HepG2 (cell line): ENCODE results near the gene SPTBN2. TPM values are rescaled to one million over a fixed set of nuclear protein-coding genes. Genes with fewer than 3 reads are reported as not detected.

Source experiments
- ATAC-seq: fragments of 200-7000 bp; cut with Tn5 transposase; 3 replicates; pipeline ENCODE4 v1.9.1; 2020; ENCODE audit warnings: mild to moderate bottlenecking, moderate library complexity
- BruUV-seq: library from RNA; stranded (reverse); fragments of 400-500 nt; replicated peaks from 2 replicates; lab custom pipeline; 2021; lab: Mats Ljungman, UMichigan
- CTCF ChIA-PET: fragments of 300-600 bp; formaldehyde crosslinking; extraction: SDS; loops from one replicate; lab custom pipeline; 2021; ENCODE audit warnings: low total read pairs, inconsistent platforms, low intra/inter-chr PET ratio; lab: Yijun Ruan, JAX
- POLR2A ChIA-PET: fragments of 350-600 bp; sonication (Branson Sonifier 250); formaldehyde crosslinking; loops from one replicate; lab custom pipeline; 2020; ENCODE audit warnings: antibody characterized with exemption, inconsistent platforms; lab: Yijun Ruan, JAX
- DNase-seq: peaks from one replicate; pipeline ENCODE4 v3.0.0-alpha.2; 2015; ENCODE audit warnings: low spot score
- FAIRE-seq: peaks from 3 replicates; lab custom pipeline; 2011; peaks lifted over from hg19 to GRCh38; lab: Jason Lieb, UNC
- H2AFZ ChIP-seq: one replicate; pipeline ENCODE4 v1.6.1; 2011; ENCODE audit warnings: low read length, inconsistent platforms
- H3K27ac ChIP-seq: fragments of 300-600 bp; 3 replicates; pipeline ENCODE4 v1.8.0; 2011; ENCODE audit warnings: mixed run types, mild to moderate bottlenecking, mixed read lengths, low read length, inconsistent platforms; ENCODE audit not compliant: insufficient read depth; ENCODE audit errors: extremely low read length
- H3K27me3 ChIP-seq, 2 experiments: fragments of 200-600 bp in 1 of 2; 2 replicates in 1 of 2; 3 replicates in 1 of 2; pipeline versions ENCODE4 v1.6.0 to v1.8.0; 2011; ENCODE audit warnings: low read length in 2 of 2, mild to moderate bottlenecking in 2 of 2, moderate library complexity in 2 of 2, inconsistent platforms in 1 of 2; ENCODE audit not compliant: insufficient read depth in 2 of 2, control insufficient read depth in 1 of 2
- H3K36me3 ChIP-seq, 2 experiments: fragments of 200-600 bp in 1 of 2; replicated peaks in 1 of 2; 2 replicates in 1 of 2; 3 replicates in 1 of 2; pipeline versions ENCODE4 v1.5.1 to v1.8.0; 2011; ENCODE audit warnings: low read length in 2 of 2, inconsistent platforms in 1 of 2; ENCODE audit not compliant: insufficient read depth in 2 of 2, control insufficient read depth in 1 of 2
- H3K4me1 ChIP-seq: 2 replicates; pipeline ENCODE4 v1.5.1; 2012; ENCODE audit warnings: low read length, inconsistent platforms; ENCODE audit not compliant: insufficient read depth
- H3K4me2 ChIP-seq: 2 replicates; pipeline ENCODE4 v1.6.0; 2011; ENCODE audit warnings: low read depth, low read length, inconsistent platforms
- H3K4me3 ChIP-seq, 3 experiments: fragments of 200-600 bp in 1 of 3; sonication (generic), shearing (Covaris generic) in 1 of 3; replicated peaks in 1 of 3; 2 replicates each; pipeline ENCODE4 v1.5.1; 2011 to 2016; ENCODE audit warnings: low read length in 3 of 3, inconsistent platforms in 2 of 3, low read depth in 2 of 3, mild to moderate bottlenecking in 2 of 3, control low read depth in 1 of 3, mixed read lengths in 1 of 3; ENCODE audit not compliant: insufficient read depth in 1 of 3
- H3K79me2 ChIP-seq: one replicate; pipeline ENCODE4 v1.6.1; 2011; ENCODE audit warnings: low read length, inconsistent platforms; ENCODE audit not compliant: insufficient read depth
- H3K9ac ChIP-seq: 2 replicates; pipeline ENCODE4 v1.6.0; 2011; ENCODE audit warnings: mild to moderate bottlenecking, low read depth, low read length, inconsistent platforms; ENCODE audit not compliant: insufficient read depth
- H3K9me3 ChIP-seq: 2 replicates; pipeline ENCODE4 v1.5.1; 2012; ENCODE audit warnings: mild to moderate bottlenecking, low read length
- H4K20me1 ChIP-seq: 2 replicates; pipeline ENCODE4 v1.6.0; 2011; ENCODE audit warnings: inconsistent platforms, mild to moderate bottlenecking, low read length, moderate library complexity; ENCODE audit not compliant: insufficient read depth
- AFF4 ChIP-seq: sonication (generic); formaldehyde crosslinking; IDR thresholded peaks from 2 replicates; pipeline ENCODE4 v1.4.0; 2020; ENCODE audit warnings: missing genetic modification reagents
- AHR ChIP-seq: IDR thresholded peaks from 2 replicates; pipeline ENCODE4 v1.6.1; 2018; ENCODE audit warnings: missing genetic modification reagents, missing compliant biosample characterization
- CBX2 ChIP-seq, 2 experiments: fragments of 200-600 bp in 1 of 2; sonication (generic); formaldehyde crosslinking in 1 of 2; IDR thresholded peaks; 2 replicates each; pipeline versions ENCODE4 v1.7.0 to v1.8.1; 2018 to 2022; ENCODE audit warnings: low read depth in 2 of 2, low read length in 1 of 2, mild to moderate bottlenecking in 1 of 2, missing genetic modification reagents in 1 of 2
- HMG20B ChIP-seq: conservative IDR thresholded peaks from 2 replicates; pipeline ENCODE4 v1.6.1; 2016; ENCODE audit warnings: missing genetic modification reagents, missing compliant biosample characterization
- MEIS1 ChIP-seq: sonication (generic); formaldehyde crosslinking; IDR thresholded peaks from 2 replicates; pipeline ENCODE4 v1.9.0; 2021; ENCODE audit warnings: mild to moderate bottlenecking, missing genetic modification reagents, moderate library complexity, borderline replicate concordance
- SALL2 ChIP-seq: sonication (generic); formaldehyde crosslinking; IDR thresholded peaks from 2 replicates; pipeline ENCODE4 v1.8.1; 2023; ENCODE audit warnings: mild to moderate bottlenecking, missing genetic modification reagents, inconsistent platforms
- ZNF10 ChIP-seq: sonication (generic); formaldehyde crosslinking; IDR thresholded peaks from 2 replicates; pipeline ENCODE4 v1.4.0; 2020; ENCODE audit warnings: mild to moderate bottlenecking, low read depth, missing genetic modification reagents, borderline replicate concordance
- ZNF350 ChIP-seq: sonication (generic); formaldehyde crosslinking; IDR thresholded peaks from 2 replicates; pipeline ENCODE4 v1.4.0; 2020; ENCODE audit warnings: mild to moderate bottlenecking, low read depth, missing genetic modification reagents, borderline replicate concordance
- ZNF619 ChIP-seq: sonication (generic); formaldehyde crosslinking; IDR thresholded peaks from 2 replicates; pipeline ENCODE4 v1.4.0; 2020; ENCODE audit warnings: mild to moderate bottlenecking, missing genetic modification reagents
- ZNF660 ChIP-seq: sonication (generic); formaldehyde crosslinking; IDR thresholded peaks from 2 replicates; pipeline ENCODE4 v1.5.1; 2020; ENCODE audit warnings: mild to moderate bottlenecking, low read depth, missing genetic modification reagents, borderline replicate concordance
- ZNF780A ChIP-seq: sonication (generic); formaldehyde crosslinking; IDR thresholded peaks from 2 replicates; pipeline ENCODE4 v1.8.0; 2022; ENCODE audit warnings: mild to moderate bottlenecking, missing genetic modification reagents, moderate library complexity
- ZNF781 ChIP-seq: sonication (generic); formaldehyde crosslinking; IDR thresholded peaks from 2 replicates; pipeline ENCODE4 v1.5.1; 2020; ENCODE audit warnings: borderline replicate concordance, mild to moderate bottlenecking, missing genetic modification reagents; ENCODE audit errors: not compliant biosample characterization
- WGBS: methylation state at CpG from one replicate; pipeline ENCODE4 v1.1.6; 2017; ENCODE audit warnings: low lambda C conversion rate; 5-methylcytosine and 5-hydroxymethylcytosine counted together
- in situ Hi-C: cut with HindIII; loops from 2 replicates; pipeline ENCODE4 v1.10.0; 2017; ENCODE audit warnings: low pct_unique_long_range_greater_than_20kb; ENCODE audit not compliant: extremely low pct_ligation_motif_present
- intact Hi-C: fragments of 100-400 bp; cut with micrococcal nuclease; formaldehyde crosslinking; loops from one replicate; pipeline ENCODE4 v1.10.0; 2022; ENCODE audit not compliant: unreplicated experiment
- polyA plus RNA-seq, 8 experiments: library from polyadenylated mRNA; depleted of rRNA in 3 of 8; stranded (reverse) in 7 of 8; unstranded in 1 of 8; fragments of >200 nt; fragmentation: Illumina TruSeq in 4 of 8; extraction: Trizol in 4 of 8; gene quantifications; 2 replicates each; pipeline versions ENCODE4 v1.2.1 to v1.2.3, GENCODE V29; 2011 to 2016; ENCODE audit warnings: low read depth in 4 of 8, missing spikeins in 1 of 8, mixed read lengths in 1 of 8; ENCODE audit not compliant: insufficient read depth in 1 of 8
- total RNA-seq, 5 experiments: library from RNA; depleted of rRNA; stranded (reverse); fragments of >200 nt; fragmentation: Illumina TruSeq; extraction: Trizol; gene quantifications; 2 replicates each; pipeline ENCODE4 v1.2.3, GENCODE V29; 2016; ENCODE audit warnings: low read depth in 1 of 5

Gene SPTBN2
- total and polyA plus RNA-seq, 2 of the 13 experiments (the other 11 are each of a cell fraction or from before 2014, with no cell fraction given) = 0.65 to 4.0 TPM

- POLR2A ChIA-PET = no interaction called here
- no peak overlapping the region for H3K4me3 ChIP-seq
- no peaks in the 10 kb centered on the region for H3K79me2 ChIP-seq
- no peak for DNase-seq
- H4K20me1 ChIP-seq = no peaks in the 10 kb centered on the region
- no peak for FAIRE-seq
- no peak overlapping the region for H3K4me2 ChIP-seq
- BruUV-seq = no TSS peak
- no peaks in the 10 kb centered on the region for H3K4me1 ChIP-seq
- no peak for TF ChIP-seq AHR (CRISPR knock-in tag)
- TF ChIP-seq ZNF781 (CRISPR knock-in tag) = no peak
- no peak for TF ChIP-seq ZNF619 (CRISPR knock-in tag)
- no peak for TF ChIP-seq ZNF10 (CRISPR knock-in tag)
- TF ChIP-seq ZNF660 (CRISPR knock-in tag) = no peak
- no peaks in the 10 kb centered on the region for H3K9me3 ChIP-seq
- H3K36me3 ChIP-seq = no peaks in the 10 kb centered on the region
- in situ Hi-C loops (no loop called here), intact Hi-C loops (no loop called here)
- no peak overlapping the region for H3K9ac ChIP-seq
- WGBS = 92% methylated on average over 9 of the region's 15 CpGs
- no peak for ATAC-seq
- no peak overlapping the region for H2AFZ ChIP-seq
- H3K27me3 ChIP-seq = no peaks in the 10 kb centered on the region; a peak in 1 of 5 replicates
- CTCF ChIA-PET = no interaction called here
- no peak overlapping the region for H3K27ac ChIP-seq
Observed at GRCh38 chr11:66686100-66686785, 42.8 kb downstream of the SPTBN2 start.

- H3K9ac ChIP-seq = no peak overlapping the region
- no peak overlapping the region for H3K4me3 ChIP-seq
- FAIRE-seq (no peak), ATAC-seq (no peak), DNase-seq (no peak)
- H3K4me2 ChIP-seq = no peak overlapping the region
- no peaks in the 10 kb centered on the region; a peak in 1 of 5 replicates for H3K27me3 ChIP-seq
- no peaks in the 10 kb centered on the region for H4K20me1 ChIP-seq
- H3K27ac ChIP-seq = no peak overlapping the region
- H2AFZ ChIP-seq = no peak overlapping the region
- CTCF ChIA-PET = no interaction called here
- in situ Hi-C loops (no loop called here), intact Hi-C loops (no loop called here)
- no peaks in the 10 kb centered on the region for H3K36me3 ChIP-seq
- no peaks in the 10 kb centered on the region for H3K4me1 ChIP-seq
- H3K9me3 ChIP-seq = no peaks in the 10 kb centered on the region
- POLR2A ChIA-PET = no interaction called here
- H3K79me2 ChIP-seq = no peaks in the 10 kb centered on the region
- 89% methylated on average over 23 of the region's 27 CpGs for WGBS
- no TSS peak for BruUV-seq
- TF ChIP-seq MEIS1 (CRISPR knock-in tag) = no peak
- no peak for TF ChIP-seq ZNF780A
- TF ChIP-seq CBX2 (IDR thresholded peaks at IDR 0.05; ENCODE audit: low read depth, low read length) = no peak
- no peak for TF ChIP-seq CBX2 (CRISPR knock-in tag; IDR thresholded peaks at IDR 0.05; ENCODE audit: low read depth)
- no peak for TF ChIP-seq HMG20B (CRISPR knock-in tag)
- no peak for TF ChIP-seq SALL2 (CRISPR knock-in tag)
- TF ChIP-seq ZNF350 (CRISPR knock-in tag) = no peak
- no peak for TF ChIP-seq AFF4 (CRISPR knock-in tag)
Observed at GRCh38 chr11:66685276-66686099, 43.5 kb downstream of the SPTBN2 start.
